Raji (cell line): ENCODE measurements around the gene TENM3.

Experiments used
- POLR2A ChIP-seq: IDR thresholded peaks from 2 replicates; pipeline ENCODE4 v1.6.1; 2011; ENCODE audit warnings: low read depth, low read length, control low read depth; ENCODE audit not compliant: insufficient read depth

Gene TENM3

GRCh38 chr4:182818926-182819730, 575.9 kb downstream of the TENM3 start:
- no peak for TF ChIP-seq POLR2A

- no peak for TF ChIP-seq POLR2A
Measured at GRCh38 chr4:182819751-182820150, 576.5 kb downstream of the TENM3 start.

- no peak for TF ChIP-seq POLR2A
Measured at GRCh38 chr4:182822554-182822953, 579.4 kb downstream of the TENM3 start.

- no peak for TF ChIP-seq POLR2A
Measured at GRCh38 chr4:182823576-182823975, 580.4 kb downstream of the TENM3 start.

GRCh38 chr4:182825003-182825402, 581.8 kb downstream of the TENM3 start:
- no peak for TF ChIP-seq POLR2A

- TF ChIP-seq POLR2A: no peak
Measured at GRCh38 chr4:182825786-182826185, 582.6 kb downstream of the TENM3 start.

GRCh38 chr4:182826391-182826790, 583.2 kb downstream of the TENM3 start:
- TF ChIP-seq POLR2A: no peak

- TF ChIP-seq POLR2A: no peak
Measured at GRCh38 chr4:182827166-182827565, 584.0 kb downstream of the TENM3 start.

GRCh38 chr4:182827954-182828353, 584.8 kb downstream of the TENM3 start:
- no peak for TF ChIP-seq POLR2A

- no peak for TF ChIP-seq POLR2A
Measured at GRCh38 chr4:182828360-182829025, 585.3 kb downstream of the TENM3 start.

- TF ChIP-seq POLR2A: no peak
Measured at GRCh38 chr4:182829196-182829595, 586.0 kb downstream of the TENM3 start.

- TF ChIP-seq POLR2A: no peak
Measured at GRCh38 chr4:182831376-182831775, 588.2 kb downstream of the TENM3 start.

- no peak for TF ChIP-seq POLR2A
Measured at GRCh38 chr4:182832352-182833120, 589.3 kb downstream of the TENM3 start.

GRCh38 chr4:182835006-182835740, 592.0 kb downstream of the TENM3 start:
- TF ChIP-seq POLR2A: no peak

- TF ChIP-seq POLR2A: no peak
Measured at GRCh38 chr4:182837831-182838230, 594.6 kb downstream of the TENM3 start.

- no peak for TF ChIP-seq POLR2A
Measured at GRCh38 chr4:182838535-182838934, 595.3 kb downstream of the TENM3 start.

- TF ChIP-seq POLR2A: no peak
Measured at GRCh38 chr4:182839256-182839655, 596.1 kb downstream of the TENM3 start.
